ENCODE results near the gene HDAC2.

- TF ChIP-seq POLR2A (IDR thresholded peaks at IDR 0.05) (no peak), CTCF (IDR thresholded peaks at IDR 0.05 in 4 of 5, conservative IDR thresholded peaks at IDR 0.05 in 1 of 5) (no peak)
These were observed 24.7 kb upstream of the HDAC2 start for GRCh38 chr6:113995634-113996033.

Measured in gastrocnemius medialis (tissue), 4 donors.